ENCODE measurements around the gene HYAL3.

GRCh38 chr3:50341537-50341936 is 42.3 kb upstream of the HYAL3 start:
- TF ChIP-seq CTCF (IDR thresholded peaks at IDR 0.05) (no peak), POLR2AphosphoS5 (IDR thresholded peaks at IDR 0.05) (no peak), POLR2A (IDR thresholded peaks at IDR 0.05) (no peak)

Measured in prostate gland (tissue), 2 donors.